ENCODE measurements around the gene GALC. TPM values are rescaled to one million over a fixed set of nuclear protein-coding genes. Genes with fewer than 3 reads are reported as not detected.

GALC gene
- total RNA-seq, 1 donor from 2014 or later, result 21.2 TPM

- DNase-seq (ENCODE audit: low read depth, low spot score), result no peak
- Mint-ChIP-seq H3K4me3 (no peak overlapping the region), H3K4me1 (peaks cover 5% of the 10 kb centered on the region), H3K9me3 (no peaks in the 10 kb centered on the region), H3K36me3 (ENCODE audit: low read depth) (no peaks in the 10 kb centered on the region), H3K27me3 (ENCODE audit: low read depth) (peaks cover 2% of the 10 kb centered on the region), H3K27ac (ENCODE audit: unreplicated experiment) (no peak overlapping the region)
- TF ChIP-seq CTCF (conservative IDR thresholded peaks at IDR 0.05), result no peak
Observed at GRCh38 chr14:88012495-88012894, 19.5 kb upstream of the GALC start.

DNA sequence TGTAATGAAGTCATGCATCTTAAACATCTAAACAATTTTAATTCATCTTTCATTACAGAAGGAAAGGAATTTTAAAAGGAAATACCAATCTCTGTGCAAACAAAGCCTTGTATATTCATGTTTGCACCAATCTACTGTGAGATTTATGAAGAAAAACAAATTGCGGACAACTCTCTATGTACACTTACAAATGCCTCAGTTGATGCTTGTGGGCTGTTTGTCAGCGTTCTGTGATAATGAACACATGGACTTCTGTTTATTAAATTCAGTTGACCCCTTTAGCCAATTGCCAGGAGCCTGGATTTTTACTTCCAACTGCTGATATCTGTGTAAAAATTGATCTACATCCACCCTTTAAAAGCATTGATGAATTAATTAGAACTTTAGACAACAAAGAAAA lies 17.3 kb upstream of the GALC start:
- Mint-ChIP-seq H3K27me3 (ENCODE audit: low read depth) (peaks cover 2% of the 10 kb centered on the region), H3K4me3 (no peak overlapping the region), H3K27ac (ENCODE audit: unreplicated experiment) (no peak overlapping the region), H3K4me1 (peaks cover 5% of the 10 kb centered on the region), H3K9me3 (no peaks in the 10 kb centered on the region), H3K36me3 (ENCODE audit: low read depth) (no peaks in the 10 kb centered on the region)
- no peak for DNase-seq (ENCODE audit: low read depth, low spot score)
- no peak for TF ChIP-seq CTCF (conservative IDR thresholded peaks at IDR 0.05)

GRCh38 chr14:88009486-88009885 lies 16.5 kb upstream of the GALC start:
- no peak overlapping the region for H3K4me3 Mint-ChIP-seq
- peaks cover 5% of the 10 kb centered on the region for H3K4me1 Mint-ChIP-seq
- no peak overlapping the region for H3K27ac Mint-ChIP-seq (ENCODE audit: unreplicated experiment)
- H3K9me3 Mint-ChIP-seq, result no peaks in the 10 kb centered on the region
- no peak for TF ChIP-seq CTCF (conservative IDR thresholded peaks at IDR 0.05)
- H3K36me3 Mint-ChIP-seq (ENCODE audit: low read depth), result no peaks in the 10 kb centered on the region
- peaks cover 2% of the 10 kb centered on the region for H3K27me3 Mint-ChIP-seq (ENCODE audit: low read depth)
- no peak for DNase-seq (ENCODE audit: low read depth, low spot score)

GRCh38 chr14:88008039-88008742 lies 15.2 kb upstream of the GALC start:
- H3K9me3 Mint-ChIP-seq, result no peaks in the 10 kb centered on the region
- no peak overlapping the region for H3K27ac Mint-ChIP-seq (ENCODE audit: unreplicated experiment)
- H3K4me3 Mint-ChIP-seq, result no peak overlapping the region
- no peaks in the 10 kb centered on the region for H3K27me3 Mint-ChIP-seq (ENCODE audit: low read depth)
- DNase-seq (ENCODE audit: low read depth, low spot score), result no peak
- H3K36me3 Mint-ChIP-seq (ENCODE audit: low read depth), result no peaks in the 10 kb centered on the region
- H3K4me1 Mint-ChIP-seq, result no peaks in the 10 kb centered on the region
- no peak for TF ChIP-seq CTCF (conservative IDR thresholded peaks at IDR 0.05)

DNA sequence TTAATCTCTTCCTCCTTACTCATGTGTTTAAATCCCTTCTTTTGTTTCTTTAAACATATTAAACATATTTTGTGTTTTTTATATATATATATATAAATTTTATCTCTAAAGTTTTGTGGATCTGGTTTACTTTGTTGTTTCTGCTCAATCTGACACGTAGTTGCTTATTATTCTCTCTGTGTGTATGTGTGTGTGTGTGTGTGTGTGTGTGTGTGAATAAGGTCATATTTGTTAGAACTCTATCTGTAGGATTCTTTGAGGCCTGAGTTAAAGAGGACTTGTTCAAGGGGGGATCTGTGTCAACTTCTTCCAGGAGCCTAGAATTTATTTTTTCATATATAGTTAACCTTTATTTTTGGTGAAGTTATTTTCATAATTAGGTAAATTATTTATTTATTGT lies 14.6 kb upstream of the GALC start:
- H3K4me1 Mint-ChIP-seq, result no peaks in the 10 kb centered on the region
- no peak for DNase-seq (ENCODE audit: low read depth, low spot score)
- H3K9me3 Mint-ChIP-seq, result no peaks in the 10 kb centered on the region
- no peaks in the 10 kb centered on the region for H3K36me3 Mint-ChIP-seq (ENCODE audit: low read depth)
- H3K27ac Mint-ChIP-seq (ENCODE audit: unreplicated experiment), result no peak overlapping the region
- no peak for TF ChIP-seq CTCF (conservative IDR thresholded peaks at IDR 0.05)
- H3K27me3 Mint-ChIP-seq (ENCODE audit: low read depth), result no peaks in the 10 kb centered on the region
- H3K4me3 Mint-ChIP-seq, result no peak overlapping the region
